NT2/D1 (cell line): ENCODE results near the gene MMP1.

Experiments used
- DNase-seq: peaks from one replicate; pipeline ENCODE4 v3.0.0-alpha.2; 2011; ENCODE audit warnings: low read depth, low spot score
- H3K27me3 ChIP-seq: 2 replicates; pipeline ENCODE4 v1.6.0; 2011; ENCODE audit warnings: mild to moderate bottlenecking; ENCODE audit not compliant: insufficient read length, insufficient read depth
- H3K36me3 ChIP-seq: 2 replicates; pipeline ENCODE4 v1.6.1; 2011; ENCODE audit warnings: mild to moderate bottlenecking, low read length, mixed read lengths; ENCODE audit not compliant: insufficient read depth, insufficient read length
- H3K4me1 ChIP-seq: 2 replicates; pipeline ENCODE4 v1.5.1; 2011; ENCODE audit not compliant: insufficient read depth, insufficient read length
- H3K4me3 ChIP-seq: 2 replicates; pipeline ENCODE4 v1.5.1; 2011; ENCODE audit warnings: low read depth; ENCODE audit not compliant: insufficient read length
- H3K9ac ChIP-seq: 2 replicates; pipeline ENCODE4 v1.6.0; 2011; ENCODE audit warnings: low read depth; ENCODE audit not compliant: insufficient read length
- H3K9me3 ChIP-seq: 2 replicates; pipeline ENCODE4 v1.5.1; 2011; ENCODE audit warnings: mild to moderate bottlenecking, low read length; ENCODE audit not compliant: insufficient read depth
- SUZ12 ChIP-seq: IDR thresholded peaks from 2 replicates; pipeline ENCODE4 v1.6.1; 2011; ENCODE audit not compliant: insufficient read length, insufficient read depth; ENCODE audit errors: extremely low read depth
- YY1 ChIP-seq: IDR thresholded peaks from 2 replicates; pipeline ENCODE4 v1.6.1; 2011; ENCODE audit not compliant: insufficient read length, insufficient read depth
- ZNF274 ChIP-seq: IDR thresholded peaks from 2 replicates; pipeline ENCODE4 v1.6.1; 2011; ENCODE audit warnings: mild to moderate bottlenecking, low read depth, low read length

MMP1 gene

GRCh38 chr11:102780491-102780918, 17.5 kb downstream of the MMP1 start, which contains the start of gene MMP10:
Gene MMP10 (minus strand): TSS chr11:102780628. CDS start chr11:102780591, 37 bp downstream.
- no peaks in the 10 kb centered on the region for H3K36me3 ChIP-seq
- peak; percentile 40 for DNase-seq
- H3K9ac ChIP-seq, result no peak within 1 kb of the TSS
- no peaks in the 10 kb centered on the region for H3K9me3 ChIP-seq
- no peaks in the 10 kb centered on the region for H3K4me1 ChIP-seq
- no peak within 1 kb of the TSS for H3K4me3 ChIP-seq
- TF ChIP-seq YY1 (no peak), SUZ12 (no peak)
- H3K27me3 ChIP-seq, result no peaks in the 10 kb centered on the region

- H3K9ac ChIP-seq, result no peak overlapping the region
- H3K9me3 ChIP-seq, result no peaks in the 10 kb centered on the region
- H3K36me3 ChIP-seq, result no peaks in the 10 kb centered on the region
- H3K4me1 ChIP-seq, result no peaks in the 10 kb centered on the region
- TF ChIP-seq ZNF274, result no peak
- no peak for TF ChIP-seq SUZ12
- TF ChIP-seq YY1, result no peak
- H3K4me3 ChIP-seq, result no peak overlapping the region
- H3K27me3 ChIP-seq, result no peaks in the 10 kb centered on the region
- no peak for DNase-seq
Observed at GRCh38 chr11:102776454-102776853, 21.5 kb downstream of the MMP1 start.

- no peak overlapping the region for H3K4me3 ChIP-seq
- no peaks in the 10 kb centered on the region for H3K36me3 ChIP-seq
- no peaks in the 10 kb centered on the region for H3K4me1 ChIP-seq
- H3K9me3 ChIP-seq, result no peaks in the 10 kb centered on the region
- H3K9ac ChIP-seq, result no peak overlapping the region
- H3K27me3 ChIP-seq, result no peaks in the 10 kb centered on the region
- TF ChIP-seq SUZ12 (no peak), ZNF274 (no peak), YY1 (no peak)
- DNase-seq, result no peak
Observed at GRCh38 chr11:102773386-102773785, 24.6 kb downstream of the MMP1 start.

- Histone ChIP-seq H3K9me3 (no peaks in the 10 kb centered on the region), H3K36me3 (no peaks in the 10 kb centered on the region), H3K4me1 (no peaks in the 10 kb centered on the region), H3K27me3 (no peaks in the 10 kb centered on the region), H3K4me3 (no peak overlapping the region), H3K9ac (no peak overlapping the region)
- no peak for DNase-seq
- no peak for TF ChIP-seq ZNF274
- TF ChIP-seq SUZ12, result no peak
- no peak for TF ChIP-seq YY1
Observed at GRCh38 chr11:102771351-102771750, 26.6 kb downstream of the MMP1 start.

GRCh38 chr11:102770191-102770590, 27.8 kb downstream of the MMP1 start:
- Histone ChIP-seq H3K9me3 (no peaks in the 10 kb centered on the region), H3K9ac (no peak overlapping the region), H3K4me3 (no peak overlapping the region), H3K36me3 (no peaks in the 10 kb centered on the region), H3K27me3 (no peaks in the 10 kb centered on the region), H3K4me1 (no peaks in the 10 kb centered on the region)
- no peak for DNase-seq
- no peak for TF ChIP-seq ZNF274
- TF ChIP-seq YY1, result no peak
- no peak for TF ChIP-seq SUZ12

GRCh38 chr11:102767800-102768199, 30.2 kb downstream of the MMP1 start:
- Histone ChIP-seq H3K36me3 (no peaks in the 10 kb centered on the region), H3K9me3 (no peaks in the 10 kb centered on the region), H3K4me3 (no peak overlapping the region), H3K9ac (no peak overlapping the region), H3K27me3 (no peaks in the 10 kb centered on the region), H3K4me1 (no peaks in the 10 kb centered on the region)
- no peak for TF ChIP-seq SUZ12
- no peak for TF ChIP-seq ZNF274
- no peak for TF ChIP-seq YY1
- no peak for DNase-seq

GRCh38 chr11:102763440-102763839, 34.5 kb downstream of the MMP1 start:
- Histone ChIP-seq H3K9me3 (no peaks in the 10 kb centered on the region), H3K4me1 (no peaks in the 10 kb centered on the region), H3K36me3 (no peaks in the 10 kb centered on the region), H3K9ac (no peak overlapping the region), H3K4me3 (no peak overlapping the region), H3K27me3 (no peaks in the 10 kb centered on the region)
- no peak for DNase-seq
- no peak for TF ChIP-seq YY1
- no peak for TF ChIP-seq ZNF274
- no peak for TF ChIP-seq SUZ12

GRCh38 chr11:102762361-102762767, 35.6 kb downstream of the MMP1 start:
- no peaks in the 10 kb centered on the region for H3K27me3 ChIP-seq
- TF ChIP-seq ZNF274, result no peak
- no peak for TF ChIP-seq SUZ12
- no peak for TF ChIP-seq YY1
- H3K9ac ChIP-seq, result no peak overlapping the region
- H3K36me3 ChIP-seq, result no peaks in the 10 kb centered on the region
- no peaks in the 10 kb centered on the region for H3K4me1 ChIP-seq
- H3K4me3 ChIP-seq, result no peak overlapping the region
- no peak for DNase-seq
- no peaks in the 10 kb centered on the region for H3K9me3 ChIP-seq
